ENCODE results near the gene TM4SF4. TPM values are rescaled to one million over a fixed set of nuclear protein-coding genes. Genes with fewer than 3 reads are reported as not detected.

Gene TM4SF4
- total RNA-seq, 1 donor from 2014 or later = not detected

DNA sequence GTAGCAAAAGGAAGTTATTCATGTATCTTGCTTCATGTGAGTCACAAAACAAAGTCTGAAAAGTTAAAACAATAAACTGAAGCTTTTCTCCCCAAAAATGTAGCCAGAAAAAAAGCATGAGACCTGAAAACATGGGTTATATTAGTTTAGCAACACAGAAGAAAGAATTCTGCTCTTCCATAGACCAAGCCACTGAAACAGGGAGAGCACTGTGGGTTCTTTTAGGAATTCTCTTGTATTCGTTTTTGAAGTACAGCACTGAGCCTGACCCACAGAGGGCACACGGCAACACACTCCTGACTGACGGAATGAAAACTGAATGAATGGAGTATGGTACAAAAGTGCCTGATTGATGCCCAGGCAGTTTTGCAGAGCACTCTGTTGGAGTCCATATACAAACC is 66.6 kb downstream of the TM4SF4 start:
- Histone ChIP-seq H3K27me3 (no peaks in the 10 kb centered on the region), H3K36me3 (peaks cover 0 to 9% of the 10 kb centered on the region in 2 donors), H3K27ac (no peak overlapping the region), H3K4me1 (peaks cover 26% of the 10 kb centered on the region), H3K9me3 (no peaks in the 10 kb centered on the region), H3K4me3 (no peak overlapping the region)
- no peak for DNase-seq (ENCODE audit: extremely low spot score in 2 of 2)
- TF ChIP-seq CTCF (IDR thresholded peaks at IDR 0.05) (no peak), POLR2A (IDR thresholded peaks at IDR 0.05) (no peak), POLR2AphosphoS5 (IDR thresholded peaks at IDR 0.05; ENCODE audit: insufficient read depth in 1 of 2, low read depth in 1 of 2) (no peak)
- intact Hi-C loops (cut with DNase I) = no loop called here

GRCh38 chr3:149542375-149543312 is 68.1 kb downstream of the TM4SF4 start:
- DNase-seq (ENCODE audit: extremely low spot score in 2 of 2) = no peak
- TF ChIP-seq POLR2AphosphoS5 (IDR thresholded peaks at IDR 0.05; ENCODE audit: insufficient read depth in 1 of 2, low read depth in 1 of 2) (no peak), CTCF (IDR thresholded peaks at IDR 0.05) (no peak), POLR2A (IDR thresholded peaks at IDR 0.05) (no peak)
- H3K27ac ChIP-seq = no peak overlapping the region
- H3K4me1 ChIP-seq = peaks cover 14% of the 10 kb centered on the region
- no peaks in the 10 kb centered on the region for H3K9me3 ChIP-seq
- intact Hi-C loops (cut with DNase I) = no loop called here
- peaks cover 0 to 9% of the 10 kb centered on the region in 2 donors for H3K36me3 ChIP-seq
- H3K4me3 ChIP-seq = no peak overlapping the region
- no peaks in the 10 kb centered on the region for H3K27me3 ChIP-seq

DNA sequence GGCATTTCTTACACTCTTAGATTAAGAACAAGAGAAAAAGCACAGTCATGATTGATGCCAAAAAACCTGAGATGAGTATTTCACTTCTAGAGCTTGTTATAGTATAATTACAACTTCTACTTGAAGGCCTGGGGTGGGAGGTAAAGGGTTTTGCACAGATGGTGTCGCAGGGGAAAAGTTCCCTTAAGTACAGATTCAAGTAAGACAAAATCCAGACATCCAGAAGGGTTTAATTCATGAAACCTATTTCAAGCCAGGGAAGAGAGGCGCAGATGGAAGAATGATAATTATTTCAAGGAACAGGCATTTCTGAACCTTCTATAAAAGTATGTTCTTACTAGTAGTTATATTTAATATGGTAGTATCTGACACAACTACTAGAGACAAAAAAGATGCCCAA is 70.6 kb downstream of the TM4SF4 start:
- intact Hi-C loops (cut with DNase I) = no loop called here
- DNase-seq (ENCODE audit: extremely low spot score in 2 of 2) = no peak
- Histone ChIP-seq H3K27ac (no peak overlapping the region), H3K4me1 (peaks cover 6% of the 10 kb centered on the region), H3K27me3 (no peaks in the 10 kb centered on the region), H3K4me3 (no peak overlapping the region), H3K36me3 (peaks cover 0 to 9% of the 10 kb centered on the region in 2 donors), H3K9me3 (no peaks in the 10 kb centered on the region)
- TF ChIP-seq POLR2A (IDR thresholded peaks at IDR 0.05) (no peak), POLR2AphosphoS5 (IDR thresholded peaks at IDR 0.05; ENCODE audit: insufficient read depth in 1 of 2, low read depth in 1 of 2) (no peak), CTCF (IDR thresholded peaks at IDR 0.05) (no peak)

- TF ChIP-seq CTCF (IDR thresholded peaks at IDR 0.05) (no peak), POLR2A (IDR thresholded peaks at IDR 0.05) (no peak), POLR2AphosphoS5 (IDR thresholded peaks at IDR 0.05; ENCODE audit: insufficient read depth in 1 of 2, low read depth in 1 of 2) (no peak)
- Histone ChIP-seq H3K27me3 (no peaks in the 10 kb centered on the region), H3K9me3 (no peaks in the 10 kb centered on the region), H3K4me3 (no peak overlapping the region), H3K36me3 (no peaks in the 10 kb centered on the region), H3K27ac (peak overlapping the region; percentile 37), H3K4me1 (peaks cover 3% of the 10 kb centered on the region)
- DNase-seq (ENCODE audit: extremely low spot score in 2 of 2) = no peak
- intact Hi-C loops (cut with DNase I) = no loop called here
Observed at GRCh38 chr3:149547413-149547812, 72.9 kb downstream of the TM4SF4 start.

Measured in vagina (tissue), 2 donors.